Neural cell (in vitro differentiated cells): ENCODE measurements around the gene CEP70.
"Not testable (repeated sequence)": the region's sequence is repeated elsewhere in the genome, so short reads cannot be mapped to it uniquely, and the experiment has no call there.

ENCODE experiments used
- CTCF ChIP-seq: fragments of 450-650 bp; IDR thresholded peaks from 2 replicates; pipeline ENCODE4 v1.5.1; 2014; ENCODE audit warnings: antibody characterized with exemption, mild to moderate bottlenecking, moderate library complexity; ENCODE audit not compliant: poor library complexity, severe bottlenecking
- EP300 ChIP-seq: fragments of 450-650 bp; conservative IDR thresholded peaks from 2 replicates; pipeline ENCODE4 v1.6.1; 2014; ENCODE audit warnings: antibody characterized with exemption, mild to moderate bottlenecking, moderate library complexity; ENCODE audit not compliant: poor library complexity, severe bottlenecking
- MXI1 ChIP-seq: fragments of 450-650 bp; conservative IDR thresholded peaks from 2 replicates; pipeline ENCODE4 v1.6.1; 2014; ENCODE audit warnings: antibody characterized with exemption, mild to moderate bottlenecking; ENCODE audit not compliant: poor library complexity, severe bottlenecking
- RAD21 ChIP-seq: fragments of 450-650 bp; conservative IDR thresholded peaks from 2 replicates; pipeline ENCODE4 v1.6.1; 2014; ENCODE audit warnings: antibody characterized with exemption, mild to moderate bottlenecking, moderate library complexity
- TAF1 ChIP-seq: IDR thresholded peaks from 2 replicates; pipeline ENCODE4 v1.6.1; 2012; ENCODE audit warnings: low read depth
- TF ChIP-seq, protein P1 (sequence below): IDR thresholded peaks from 2 replicates; pipeline ENCODE4 v1.6.1; 2012; ENCODE audit warnings: borderline replicate concordance

DNA sequence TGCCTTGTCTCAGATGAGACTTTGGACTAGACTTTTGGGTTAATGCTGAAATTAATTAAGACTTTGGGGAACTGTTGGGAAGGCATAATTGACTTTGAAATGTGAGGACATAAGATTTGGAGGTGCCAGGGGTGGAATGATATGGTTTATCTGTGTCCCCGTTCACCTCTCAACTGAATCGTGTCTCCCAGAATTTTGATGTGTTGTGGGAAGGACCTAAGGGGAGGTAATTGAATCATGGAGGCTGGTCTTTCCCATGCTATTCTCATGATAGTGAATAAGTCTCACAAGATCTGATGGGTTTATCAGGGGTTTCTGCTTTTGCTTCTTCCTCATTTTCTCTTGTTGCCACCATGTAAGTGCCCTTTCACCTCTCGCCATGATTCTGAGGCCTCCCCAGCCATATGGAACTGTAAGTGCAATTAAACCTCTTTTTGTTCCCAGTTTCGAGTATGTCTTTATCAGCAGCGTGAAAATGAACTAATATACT is 10.1 kb upstream of the CEP70 start:
- TF ChIP-seq TAF1, CTCF, RAD21, EP300, MXI1: not testable (repeated sequence)
- TF ChIP-seq, protein P1, sequence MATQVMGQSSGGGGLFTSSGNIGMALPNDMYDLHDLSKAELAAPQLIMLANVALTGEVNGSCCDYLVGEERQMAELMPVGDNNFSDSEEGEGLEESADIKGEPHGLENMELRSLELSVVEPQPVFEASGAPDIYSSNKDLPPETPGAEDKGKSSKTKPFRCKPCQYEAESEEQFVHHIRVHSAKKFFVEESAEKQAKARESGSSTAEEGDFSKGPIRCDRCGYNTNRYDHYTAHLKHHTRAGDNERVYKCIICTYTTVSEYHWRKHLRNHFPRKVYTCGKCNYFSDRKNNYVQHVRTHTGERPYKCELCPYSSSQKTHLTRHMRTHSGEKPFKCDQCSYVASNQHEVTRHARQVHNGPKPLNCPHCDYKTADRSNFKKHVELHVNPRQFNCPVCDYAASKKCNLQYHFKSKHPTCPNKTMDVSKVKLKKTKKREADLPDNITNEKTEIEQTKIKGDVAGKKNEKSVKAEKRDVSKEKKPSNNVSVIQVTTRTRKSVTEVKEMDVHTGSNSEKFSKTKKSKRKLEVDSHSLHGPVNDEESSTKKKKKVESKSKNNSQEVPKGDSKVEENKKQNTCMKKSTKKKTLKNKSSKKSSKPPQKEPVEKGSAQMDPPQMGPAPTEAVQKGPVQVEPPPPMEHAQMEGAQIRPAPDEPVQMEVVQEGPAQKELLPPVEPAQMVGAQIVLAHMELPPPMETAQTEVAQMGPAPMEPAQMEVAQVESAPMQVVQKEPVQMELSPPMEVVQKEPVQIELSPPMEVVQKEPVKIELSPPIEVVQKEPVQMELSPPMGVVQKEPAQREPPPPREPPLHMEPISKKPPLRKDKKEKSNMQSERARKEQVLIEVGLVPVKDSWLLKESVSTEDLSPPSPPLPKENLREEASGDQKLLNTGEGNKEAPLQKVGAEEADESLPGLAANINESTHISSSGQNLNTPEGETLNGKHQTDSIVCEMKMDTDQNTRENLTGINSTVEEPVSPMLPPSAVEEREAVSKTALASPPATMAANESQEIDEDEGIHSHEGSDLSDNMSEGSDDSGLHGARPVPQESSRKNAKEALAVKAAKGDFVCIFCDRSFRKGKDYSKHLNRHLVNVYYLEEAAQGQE = not testable (repeated sequence)
